Measurements from ENCODE around the gene NKX6-2. TPM values are rescaled to one million over a fixed set of nuclear protein-coding genes. Genes with fewer than 3 reads are reported as not detected.
"Not testable (repeated sequence)": the region's sequence is repeated elsewhere in the genome, so short reads cannot be mapped to it uniquely, and the experiment has no call there.

NKX6-2 gene
- total RNA-seq: not detected
- long read RNA-seq: 0 reads

DNA sequence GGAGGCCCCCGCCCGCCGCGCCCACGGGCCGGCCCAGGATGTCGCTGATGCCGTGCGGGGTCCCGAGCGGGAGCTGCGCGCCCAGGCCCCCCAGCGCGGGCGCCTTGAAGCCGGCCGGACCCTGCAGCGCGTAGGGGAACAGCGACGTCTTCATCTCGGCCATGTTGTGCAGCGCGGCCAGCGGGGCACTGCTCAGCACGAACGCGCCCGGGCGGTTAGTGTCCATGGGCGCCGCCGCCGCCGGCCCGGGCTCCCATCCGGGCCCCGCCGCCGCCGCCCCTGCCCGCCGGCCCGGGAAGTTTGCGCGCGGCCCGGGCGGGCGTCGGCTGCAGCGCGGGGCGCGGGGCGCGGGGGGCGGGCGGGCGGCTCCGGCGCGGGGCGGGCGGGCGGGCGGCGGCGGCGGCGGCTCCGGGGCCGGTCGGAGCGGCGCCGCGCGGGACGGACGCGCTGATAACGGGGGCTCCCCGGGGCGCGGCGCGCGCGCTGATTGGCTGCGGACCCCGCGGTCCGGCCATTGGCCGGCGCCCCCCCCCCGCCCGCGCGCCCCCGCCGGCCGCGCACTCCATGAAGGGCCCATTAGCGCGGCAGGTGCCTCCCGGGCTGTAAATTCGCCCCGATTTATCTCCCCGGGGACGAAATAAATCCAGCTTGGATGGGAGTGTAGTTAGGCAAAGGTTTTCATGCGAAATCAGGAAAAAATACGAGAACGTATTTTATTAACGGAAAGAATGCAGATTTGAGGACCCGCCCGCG, at the start of gene NKX6-2:
Gene NKX6-2 (minus strand): TSS at position 425 of the 753 bp plus-strand sequence. CDS start 199 bp downstream, at position 226.
- DNase-seq (ENCODE audit: low spot score): no peak
- intact Hi-C loops (cut with DNase I): no loop called here

DNA sequence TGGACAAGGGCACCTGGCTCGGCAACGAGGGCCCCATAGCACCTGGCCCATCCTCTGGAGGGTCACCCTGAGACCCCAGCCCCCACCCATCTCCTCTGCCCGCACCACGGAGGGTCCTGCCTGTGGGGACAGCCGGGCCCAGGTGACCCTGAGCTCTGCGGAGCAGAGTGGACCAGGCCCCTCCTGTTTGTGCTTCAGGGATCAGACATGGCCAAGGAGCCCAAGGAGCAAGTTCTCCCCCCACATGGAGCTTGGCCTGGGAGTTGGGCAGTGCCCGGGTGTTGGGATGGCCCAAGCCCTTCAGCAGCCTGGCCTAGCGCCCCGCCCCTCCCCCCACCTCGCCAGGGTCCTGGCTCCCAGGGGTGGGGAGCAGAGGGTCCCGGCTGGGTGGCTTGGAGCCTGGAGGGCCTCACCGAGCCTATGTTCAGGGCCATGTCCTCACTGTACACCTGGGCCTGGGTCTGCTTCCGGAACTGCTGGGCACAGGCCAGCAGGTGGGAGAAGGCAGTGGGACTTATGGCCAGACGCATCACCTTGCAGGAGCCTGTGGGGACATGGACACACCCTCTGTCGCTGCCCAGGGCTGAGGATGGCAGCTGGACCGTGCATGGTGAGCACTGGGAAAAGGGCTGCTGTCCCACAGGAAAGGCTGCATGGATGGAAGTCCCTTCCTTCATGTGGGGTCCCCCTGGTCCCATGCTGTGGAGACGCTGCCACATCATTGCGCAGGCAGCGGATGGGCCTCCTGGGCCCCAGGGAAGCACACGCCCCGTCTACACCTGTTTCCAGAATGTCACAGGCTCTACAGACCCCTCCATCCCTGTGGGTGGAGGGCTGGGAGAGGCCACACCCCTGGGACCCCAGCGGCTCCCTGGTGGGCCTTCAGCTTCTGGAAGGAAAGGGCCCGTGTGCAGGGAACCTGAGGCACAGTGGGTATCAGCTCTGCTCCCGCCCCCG, 49.2 kb upstream of the NKX6-2 start:
- peak; percentile 71 for DNase-seq (ENCODE audit: low spot score)
- intact Hi-C loops (cut with DNase I): loop anchor here (10.0 kb wide), 1 partner anchor 480 kb away; no protein-coding TSS in a partner anchor

DNA sequence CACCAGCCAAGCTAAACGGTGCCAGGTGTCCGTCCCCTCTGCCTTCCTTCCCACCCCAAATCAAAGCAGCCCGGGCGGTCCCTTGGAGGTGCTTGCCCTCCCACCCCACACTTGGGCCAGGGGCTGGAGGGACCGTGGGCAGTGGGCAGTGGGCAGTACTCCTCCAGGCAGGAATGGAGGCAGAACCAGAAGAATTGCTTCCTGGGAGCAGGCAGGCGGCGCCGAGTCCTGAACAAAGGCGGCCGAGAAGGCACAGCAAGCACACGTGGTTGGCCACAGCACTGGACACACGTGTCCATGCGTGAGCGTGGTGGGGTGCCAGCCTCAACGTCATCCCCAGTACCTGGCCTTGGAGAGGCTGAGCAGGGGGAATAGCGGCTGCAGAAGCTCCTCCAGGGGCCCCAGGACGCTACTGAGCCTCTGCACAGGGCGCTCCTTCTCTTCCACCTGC, 48.4 kb upstream of the NKX6-2 start:
- intact Hi-C loops (cut with DNase I): loop anchor here (10.0 kb wide), 1 partner anchor 480 kb away; no protein-coding TSS in a partner anchor

DNA sequence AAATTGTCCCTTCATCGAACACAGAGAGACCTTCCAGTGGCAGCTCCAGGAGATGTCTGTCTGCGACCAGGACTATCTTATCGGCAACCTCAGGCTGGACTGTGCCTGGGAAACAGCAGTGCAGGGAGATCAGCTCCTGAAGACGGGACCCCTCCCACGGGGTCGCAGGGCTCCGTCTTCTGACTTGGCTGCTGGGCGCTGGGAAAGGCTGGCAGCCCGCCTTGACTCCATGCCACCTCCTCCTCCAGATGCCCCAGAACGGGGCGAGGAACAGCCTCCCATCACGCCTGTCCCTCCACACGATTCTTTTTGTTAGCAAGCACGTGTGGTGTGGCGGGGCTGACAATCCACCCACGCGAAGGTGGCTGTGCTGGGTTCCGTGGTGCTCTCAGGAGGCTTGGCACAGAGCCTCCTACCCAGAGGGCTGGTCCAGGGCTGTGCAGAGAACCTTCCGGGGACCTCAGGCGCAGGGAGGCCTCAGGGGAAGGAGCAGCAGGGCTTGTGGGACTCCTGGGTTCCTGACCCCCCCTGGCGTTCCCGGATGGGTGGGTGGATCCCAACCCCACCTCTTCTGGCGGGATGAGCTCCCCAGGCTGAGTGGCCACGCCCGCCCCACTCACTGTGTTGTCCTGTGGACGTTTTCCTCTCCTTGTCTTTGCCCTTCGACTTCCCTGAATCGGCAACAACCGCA, 47.6 kb upstream of the NKX6-2 start:
- intact Hi-C loops (cut with DNase I): loop anchor here (10.0 kb wide), 1 partner anchor 481 kb away; no protein-coding TSS in a partner anchor

More for the DNA sequence above, 48.4 kb upstream of the NKX6-2 start:
- peak; percentile 64 for DNase-seq (ENCODE audit: low spot score)

DNA sequence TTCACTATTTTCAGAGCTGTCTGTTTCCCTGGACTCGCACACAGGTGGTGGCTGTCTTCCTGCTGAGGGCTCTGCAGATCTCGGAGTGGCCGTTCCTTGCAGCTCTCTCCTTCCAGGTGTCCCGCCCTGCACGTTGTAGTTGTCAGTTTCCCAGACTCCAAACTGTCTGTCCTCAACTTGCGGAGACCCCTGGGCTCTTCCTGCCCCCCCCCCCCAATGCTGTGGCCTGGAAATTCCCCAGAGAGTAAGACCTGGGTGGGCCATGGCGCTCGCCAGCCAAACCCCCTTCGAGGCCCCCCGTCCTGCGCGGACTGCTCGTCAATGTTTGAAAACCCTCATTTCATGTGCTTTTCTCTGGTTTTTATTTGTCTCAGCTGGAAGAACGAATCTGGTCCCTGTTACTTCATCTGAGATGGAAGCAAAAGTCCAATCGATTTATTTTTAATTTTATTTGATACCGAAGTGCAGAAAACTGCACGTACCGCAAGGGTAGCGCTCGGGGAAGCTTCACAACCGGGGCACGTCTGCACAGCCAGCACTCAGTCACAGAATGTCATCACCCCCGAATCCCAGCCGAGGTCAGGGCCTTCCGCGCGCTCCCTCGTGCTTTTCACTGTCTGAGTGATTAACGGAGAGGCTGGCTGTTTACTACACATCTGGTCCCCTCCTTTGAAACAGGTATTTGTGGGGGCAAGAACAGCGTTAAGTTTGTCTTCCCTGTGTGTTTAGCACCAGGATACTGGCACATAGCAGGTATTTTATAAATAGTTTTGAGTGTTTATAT, 46.4 kb upstream of the NKX6-2 start:
- DNase-seq (ENCODE audit: low spot score): peak; percentile 24
- intact Hi-C loops (cut with DNase I): loop anchor here (10.0 kb wide), 1 partner anchor 482 kb away; no protein-coding TSS in a partner anchor

More for the DNA sequence above, 47.6 kb upstream of the NKX6-2 start:
- peak; percentile 44 for DNase-seq (ENCODE audit: low spot score)

DNA sequence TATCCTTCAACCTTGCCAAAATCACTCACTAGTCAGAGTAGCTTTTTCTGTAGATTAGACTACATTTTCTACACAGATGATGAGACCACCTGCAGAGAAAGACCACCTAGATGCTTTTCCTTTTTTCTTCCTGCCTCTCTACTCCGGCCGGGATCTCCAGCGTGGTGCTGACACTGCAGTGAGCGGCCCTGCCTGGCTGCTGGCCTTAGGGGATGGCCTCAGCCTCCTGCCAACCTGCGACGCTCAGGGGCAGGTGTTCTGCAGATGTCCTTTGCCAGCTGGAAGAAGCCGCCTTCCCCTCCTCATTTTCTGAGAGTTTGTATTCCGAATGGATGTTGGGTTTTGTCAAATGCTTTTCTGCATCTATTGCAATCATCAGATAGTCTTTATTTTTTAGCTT, 43.5 kb upstream of the NKX6-2 start:
- peak; percentile 29 for DNase-seq (ENCODE audit: low spot score)
- intact Hi-C loops (cut with DNase I): no loop called here

DNA sequence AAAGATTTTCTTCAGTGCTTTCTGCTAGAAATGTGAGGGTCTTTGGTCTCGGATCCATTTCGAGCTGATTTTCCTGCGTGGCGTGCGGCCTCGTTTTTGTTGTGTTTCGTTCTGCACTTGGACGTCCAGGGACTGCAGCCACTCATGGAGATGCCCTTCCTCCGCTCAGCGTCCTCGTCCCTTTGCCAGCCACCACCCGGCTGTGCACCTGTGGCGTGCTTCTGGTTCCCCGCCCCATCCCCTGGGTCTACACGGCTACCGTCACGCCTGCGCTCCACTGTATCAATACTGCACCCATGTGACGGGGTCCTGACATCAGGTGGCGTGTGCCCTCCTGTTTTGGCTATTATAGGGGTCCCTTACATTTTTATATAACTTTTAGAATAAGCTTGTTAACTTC, 42.7 kb upstream of the NKX6-2 start:
- intact Hi-C loops (cut with DNase I): no loop called here
- peak; percentile 35 for DNase-seq (ENCODE audit: low spot score)

DNA sequence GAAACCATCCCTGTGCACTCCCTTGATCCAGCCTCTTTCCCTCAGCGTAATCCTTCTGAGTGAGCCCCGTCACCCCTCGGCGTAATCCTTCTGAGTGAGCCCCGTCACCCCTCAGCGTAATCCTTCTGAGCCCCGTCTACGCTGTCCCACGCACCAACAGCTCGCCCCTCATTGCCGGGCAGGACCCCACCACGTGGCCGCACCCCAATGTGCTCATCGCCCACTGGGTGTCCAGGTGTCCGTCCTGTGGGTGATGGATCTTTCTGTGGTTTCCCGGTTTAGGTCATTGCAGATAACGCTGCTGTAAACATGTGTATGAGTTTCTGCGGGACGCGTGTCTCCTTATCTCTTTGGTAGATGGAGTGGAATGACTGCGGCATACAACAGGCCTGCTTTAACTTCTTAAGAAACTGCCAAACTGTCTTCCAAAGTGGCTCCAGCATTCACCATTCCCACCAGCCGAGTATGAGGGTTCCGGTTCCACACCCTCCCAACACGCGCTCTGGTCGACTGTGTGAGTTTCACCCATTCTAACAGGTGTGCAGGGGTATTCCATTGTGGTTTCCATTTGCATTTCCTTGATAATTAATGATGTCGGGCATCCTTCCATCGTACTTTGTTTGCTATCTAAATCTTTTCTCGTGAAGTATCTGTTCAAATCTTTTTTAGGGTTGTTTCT, 42.1 kb upstream of the NKX6-2 start:
- intact Hi-C loops (cut with DNase I): no loop called here
- peak; percentile 49 for DNase-seq (ENCODE audit: low spot score)

DNA sequence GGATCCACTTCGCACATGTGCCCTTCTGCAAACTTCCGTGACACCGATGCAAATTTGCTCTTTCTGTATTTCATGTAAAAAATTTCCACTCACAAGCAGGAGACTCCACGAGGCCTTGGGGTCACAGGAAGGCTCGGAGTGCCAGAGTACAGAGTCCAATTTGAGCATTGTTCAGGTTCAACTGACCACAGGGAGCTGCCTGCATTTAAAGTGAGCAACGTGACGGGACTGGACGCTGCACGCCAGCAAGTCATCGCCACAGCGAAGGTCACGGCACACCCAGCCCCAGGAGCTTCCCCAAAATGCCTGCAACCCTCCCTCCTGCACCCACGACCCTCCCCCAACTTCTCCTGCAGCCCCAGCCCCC, 41.5 kb upstream of the NKX6-2 start:
- intact Hi-C loops (cut with DNase I): no loop called here
- peak; percentile 47 for DNase-seq (ENCODE audit: low spot score)

DNA sequence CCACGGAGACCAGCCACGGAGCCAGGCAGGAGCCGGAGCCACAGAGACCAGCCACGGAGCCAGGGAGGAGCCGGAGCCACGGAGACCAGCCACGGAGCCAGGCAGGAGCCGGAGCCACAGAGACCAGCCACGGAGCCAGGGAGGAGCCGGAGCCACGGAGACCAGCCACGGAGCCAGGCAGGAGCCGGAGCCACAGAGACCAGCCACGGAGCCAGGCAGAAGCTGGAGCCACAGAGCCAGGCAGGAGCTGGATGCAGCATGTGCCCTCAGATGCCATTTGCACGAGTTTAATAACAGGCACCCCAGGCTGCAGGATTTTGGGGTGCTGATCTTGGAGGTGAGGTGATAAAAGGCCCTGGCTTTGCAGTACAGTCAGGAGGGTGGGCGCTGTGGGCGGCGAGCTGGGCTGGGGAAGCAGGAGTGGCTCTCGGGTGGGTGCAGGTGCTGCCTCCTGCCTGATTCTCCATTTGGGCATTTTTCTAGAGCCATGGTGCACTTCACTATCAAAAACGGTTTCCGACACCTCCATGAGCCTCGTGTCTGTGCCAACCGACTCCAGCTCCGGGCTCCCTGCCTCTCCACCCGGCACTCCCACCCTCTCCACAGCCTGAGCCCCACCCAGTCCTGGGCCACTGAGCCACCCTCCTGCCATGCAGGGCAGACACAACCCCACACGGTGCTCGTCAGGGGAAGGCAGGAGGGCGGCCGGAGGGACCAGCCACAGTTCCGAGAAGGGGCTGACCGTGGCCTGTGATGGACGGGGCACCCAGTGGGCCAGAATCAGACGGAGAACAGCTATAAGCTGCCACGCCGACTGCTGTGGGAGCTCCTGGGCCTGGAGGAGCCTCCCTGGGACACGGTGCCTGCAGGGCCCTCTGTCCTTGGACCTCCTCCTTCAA, 40.8 kb upstream of the NKX6-2 start:
- DNase-seq (ENCODE audit: low spot score): peak; percentile 31
- intact Hi-C loops (cut with DNase I): no loop called here

DNA sequence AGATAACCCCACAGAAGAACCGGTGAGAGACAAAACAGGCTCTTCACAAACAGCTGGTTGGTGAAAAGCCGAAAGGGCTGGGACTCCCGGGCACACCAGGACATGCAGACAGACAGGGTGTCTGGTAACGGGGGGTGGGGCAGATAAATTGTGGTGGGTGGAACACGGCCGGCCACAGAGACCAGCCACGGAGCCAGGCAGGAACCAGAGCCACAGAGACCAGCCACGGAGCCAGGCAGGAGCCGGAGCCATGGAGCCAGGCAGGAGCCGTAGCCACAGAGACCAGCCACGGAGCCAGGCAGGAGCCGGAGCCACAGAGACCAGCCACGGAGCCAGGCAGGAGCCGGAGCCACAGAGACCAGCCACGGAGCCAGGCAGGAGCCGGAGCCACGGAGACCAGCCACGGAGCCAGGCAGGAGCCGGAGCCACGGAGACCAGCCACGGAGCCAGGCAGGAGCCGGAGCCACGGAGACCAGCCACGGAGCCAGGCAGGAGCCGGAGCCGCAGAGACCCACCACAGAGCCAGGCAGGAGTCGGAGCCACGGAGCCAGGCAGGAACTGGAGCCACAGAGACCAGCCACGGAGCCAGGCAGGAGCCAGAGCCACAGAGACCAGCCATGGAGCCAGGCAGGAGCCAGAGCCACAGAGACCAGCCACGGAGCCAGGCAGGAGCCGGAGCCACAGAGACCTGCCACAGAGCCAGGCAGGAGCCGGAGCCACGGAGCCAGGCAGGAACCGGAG, 40.0 kb upstream of the NKX6-2 start:
- DNase-seq (ENCODE audit: low spot score): peak; percentile 46
- intact Hi-C loops (cut with DNase I): not testable (repeated sequence)

DNA sequence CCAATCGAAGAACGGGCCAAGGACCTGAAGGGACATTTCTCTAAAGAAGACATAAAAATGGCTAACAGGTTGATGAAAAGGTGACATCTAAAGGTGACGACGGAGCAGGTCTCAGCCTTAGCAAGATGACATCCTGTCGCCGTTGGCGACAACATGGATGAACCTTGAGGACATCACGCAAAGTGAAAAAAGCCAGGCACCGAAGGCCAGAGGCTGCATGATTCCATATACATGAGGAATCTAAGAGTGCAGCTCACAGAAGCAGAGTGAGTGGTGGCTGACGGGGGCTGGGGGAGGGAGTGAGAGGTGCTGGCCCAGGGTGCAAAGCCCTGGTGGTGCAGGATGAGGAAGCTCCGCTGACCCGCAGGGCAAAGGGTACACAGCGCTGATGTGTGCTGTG, 34.1 kb upstream of the NKX6-2 start:
- intact Hi-C loops (cut with DNase I): no loop called here
- peak; percentile 44 for DNase-seq (ENCODE audit: low spot score)

DNA sequence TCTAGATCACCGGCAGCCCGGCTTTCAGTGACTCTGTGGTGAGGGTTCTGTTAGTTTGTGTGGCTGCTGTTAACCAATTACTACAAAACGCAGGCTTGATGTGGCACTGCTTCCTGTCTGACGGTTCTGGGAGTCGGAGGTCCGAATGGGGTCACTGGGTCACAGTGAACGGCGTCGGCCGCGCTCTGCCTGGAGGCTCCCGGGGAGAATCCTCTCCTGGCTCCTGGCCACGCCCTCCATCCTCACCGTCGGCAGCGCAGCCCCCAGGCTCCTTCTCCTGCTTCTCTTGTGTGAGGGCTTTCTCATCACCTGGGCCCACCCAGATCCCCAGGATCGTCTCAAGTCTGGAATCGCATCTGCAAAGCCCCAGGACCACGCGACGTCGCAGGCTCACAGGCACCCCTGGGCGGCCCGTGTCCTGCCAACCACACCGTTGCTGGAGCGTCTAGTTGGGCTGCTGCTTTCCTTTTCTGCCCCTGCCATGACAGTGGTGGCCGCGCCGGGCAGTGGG, 31.8 kb upstream of the NKX6-2 start:
- peak; percentile 38 for DNase-seq (ENCODE audit: low spot score)
- intact Hi-C loops (cut with DNase I): no loop called here

DNA sequence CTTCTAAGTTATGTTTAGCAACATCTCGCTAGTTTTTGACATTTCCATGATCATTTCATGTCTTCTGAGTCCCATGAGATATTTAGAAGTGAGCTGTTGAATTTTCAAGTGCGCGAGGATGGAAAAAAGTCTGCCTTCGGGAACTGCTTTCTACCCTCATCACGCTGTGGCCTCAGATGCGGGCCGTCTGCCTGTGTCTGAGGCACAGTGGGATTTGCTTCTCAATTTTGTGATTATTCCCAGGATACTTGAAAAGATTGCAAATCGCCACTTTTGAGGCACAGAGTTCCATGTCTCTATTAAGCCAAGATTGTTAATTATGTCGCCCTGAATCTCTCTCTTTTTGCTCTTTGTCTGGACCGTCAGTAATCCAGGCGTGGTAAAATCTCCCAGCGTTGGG, 30.8 kb upstream of the NKX6-2 start:
- intact Hi-C loops (cut with DNase I): no loop called here
- peak; percentile 47 for DNase-seq (ENCODE audit: low spot score)

DNA sequence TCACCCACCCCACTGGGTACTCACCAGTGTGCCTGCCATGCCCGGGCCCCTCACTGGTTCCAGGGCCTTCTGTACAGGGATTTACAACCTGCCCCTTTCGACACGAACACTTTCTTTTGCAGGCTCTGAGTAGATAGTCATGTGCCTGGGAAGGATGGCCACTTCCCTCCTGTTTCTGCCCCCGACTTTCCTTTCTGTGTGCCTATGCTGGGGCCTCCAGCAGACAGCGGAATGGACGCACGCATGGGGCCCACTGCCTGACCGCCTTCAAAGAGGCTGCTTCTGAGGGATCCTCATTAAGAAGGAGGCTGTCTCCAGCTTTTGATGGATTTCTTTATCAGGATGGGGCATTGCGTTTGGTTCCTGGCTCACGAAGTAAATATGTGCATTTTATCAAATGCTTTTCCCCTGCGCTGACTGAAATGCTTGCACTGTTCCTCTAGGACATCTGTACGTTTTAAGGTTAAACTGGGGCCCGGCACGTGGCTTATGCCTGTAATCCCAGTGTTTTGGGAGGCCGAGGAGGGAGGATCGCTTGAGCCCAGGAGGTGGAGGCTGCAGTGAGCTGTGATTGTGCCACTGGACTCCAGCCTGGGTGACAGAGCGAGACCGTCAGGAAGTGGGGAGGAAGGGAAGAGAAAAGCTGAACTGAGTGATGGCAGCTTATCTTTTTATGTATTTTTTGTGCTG, 29.4 kb upstream of the NKX6-2 start:
- intact Hi-C loops (cut with DNase I): no loop called here
- peak; percentile 27 for DNase-seq (ENCODE audit: low spot score)

DNA sequence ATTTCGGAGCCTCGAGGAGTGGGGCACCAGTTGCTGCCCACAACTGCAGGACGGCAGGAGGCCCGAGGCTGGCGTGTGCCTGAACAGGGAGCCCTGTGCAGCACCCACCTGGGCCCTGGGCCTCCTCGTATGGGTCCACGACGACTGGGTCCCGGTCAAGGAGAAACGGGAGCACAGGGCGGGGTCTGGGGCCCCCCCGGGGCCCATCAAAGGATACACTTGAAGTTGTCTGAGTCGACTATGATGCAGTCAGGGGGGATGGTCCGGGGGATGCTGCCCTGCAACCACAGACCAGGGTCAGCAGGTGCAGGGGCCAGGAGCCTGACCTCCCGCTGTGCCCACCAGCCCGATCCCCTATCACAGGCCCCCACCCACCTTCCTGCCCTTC, 28.5 kb upstream of the NKX6-2 start:
- DNase-seq (ENCODE audit: low spot score): peak; percentile 70
- intact Hi-C loops (cut with DNase I): no loop called here
